ENCODE results near the gene IFT81.
"Not testable (repeated sequence)": the region's sequence is repeated elsewhere in the genome, so short reads cannot be mapped to it uniquely, and the experiment has no call there.

The IFT81 gene

GRCh38 chr12:110185626-110186025 lies 61.5 kb downstream of the IFT81 start:
- no peak for DNase-seq
- in situ Hi-C loops (cut with HindIII; ENCODE audit: low pct_ligation_motif_present, low pct_unique_long_range_greater_than_20kb, low sequenced_read_pairs), result no loop called here

DNA sequence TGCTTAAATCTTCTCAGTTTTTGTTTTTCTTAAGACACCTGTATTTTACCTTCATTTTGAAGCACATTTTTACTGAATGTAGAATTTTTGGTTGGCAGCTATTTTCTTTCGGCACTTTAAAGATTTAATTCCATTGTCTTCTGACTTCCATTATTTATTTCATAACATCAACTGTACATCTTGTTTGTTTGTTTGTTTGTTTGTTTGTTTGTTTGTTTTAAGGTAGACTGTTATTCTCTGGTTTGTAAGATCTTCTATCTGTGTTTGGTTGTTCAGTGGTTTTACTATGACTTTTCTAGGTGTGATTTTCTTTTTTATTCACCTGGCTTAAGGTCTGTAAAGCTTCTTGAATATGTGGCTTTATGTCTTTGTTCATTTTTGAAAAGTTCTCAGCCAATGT lies 61.9 kb downstream of the IFT81 start:
- in situ Hi-C loops (cut with HindIII; ENCODE audit: low pct_ligation_motif_present, low pct_unique_long_range_greater_than_20kb, low sequenced_read_pairs), result no loop called here
- DNase-seq, result peak; percentile 15

DNA sequence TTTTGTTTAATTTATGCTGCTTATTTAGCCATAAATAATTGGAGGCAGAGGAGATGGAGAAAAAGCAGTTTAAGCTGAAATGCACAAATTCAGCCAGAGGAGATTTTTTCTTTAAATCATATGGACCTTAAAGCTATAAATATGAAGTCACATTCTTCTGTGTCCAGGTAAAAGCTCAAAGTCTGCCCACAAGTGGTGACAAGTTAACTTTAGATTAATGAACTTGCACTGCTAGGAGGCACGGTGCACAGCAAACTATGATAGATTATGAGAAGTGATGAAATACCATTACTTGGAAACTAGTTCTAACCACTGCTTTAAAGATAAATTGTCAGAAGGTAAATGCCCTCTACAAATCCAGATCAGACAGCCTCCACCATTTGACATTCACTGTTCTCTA lies 69.0 kb downstream of the IFT81 start:
- in situ Hi-C loops (cut with HindIII; ENCODE audit: low pct_ligation_motif_present, low pct_unique_long_range_greater_than_20kb, low sequenced_read_pairs), result no loop called here
- DNase-seq, result no peak

- in situ Hi-C loops (cut with HindIII; ENCODE audit: low pct_ligation_motif_present, low pct_unique_long_range_greater_than_20kb, low sequenced_read_pairs), result no loop called here
- DNase-seq, result no peak
Measured at GRCh38 chr12:110197003-110197402, 72.8 kb downstream of the IFT81 start.

GRCh38 chr12:110198386-110198785 lies 74.2 kb downstream of the IFT81 start:
- no peak for DNase-seq

GRCh38 chr12:110199339-110200123 lies 75.4 kb downstream of the IFT81 start:
- peak; percentile 31 for DNase-seq
- in situ Hi-C loops (cut with HindIII; ENCODE audit: low pct_ligation_motif_present, low pct_unique_long_range_greater_than_20kb, low sequenced_read_pairs), result no loop called here

More at GRCh38 chr12:110198386-110198785, 74.2 kb downstream of the IFT81 start:
- in situ Hi-C loops (cut with HindIII; ENCODE audit: low pct_ligation_motif_present, low pct_unique_long_range_greater_than_20kb, low sequenced_read_pairs), result no loop called here

GRCh38 chr12:110200124-110200417 lies 75.9 kb downstream of the IFT81 start:
- no peak for DNase-seq
- in situ Hi-C loops (cut with HindIII; ENCODE audit: low pct_ligation_motif_present, low pct_unique_long_range_greater_than_20kb, low sequenced_read_pairs), result no loop called here

GRCh38 chr12:110201995-110202394 lies 77.8 kb downstream of the IFT81 start:
- in situ Hi-C loops (cut with HindIII; ENCODE audit: low pct_ligation_motif_present, low pct_unique_long_range_greater_than_20kb, low sequenced_read_pairs), result no loop called here

GRCh38 chr12:110203546-110203945 lies 79.4 kb downstream of the IFT81 start:
- in situ Hi-C loops (cut with HindIII; ENCODE audit: low pct_ligation_motif_present, low pct_unique_long_range_greater_than_20kb, low sequenced_read_pairs), result no loop called here

More at GRCh38 chr12:110201995-110202394, 77.8 kb downstream of the IFT81 start:
- no peak for DNase-seq

DNA sequence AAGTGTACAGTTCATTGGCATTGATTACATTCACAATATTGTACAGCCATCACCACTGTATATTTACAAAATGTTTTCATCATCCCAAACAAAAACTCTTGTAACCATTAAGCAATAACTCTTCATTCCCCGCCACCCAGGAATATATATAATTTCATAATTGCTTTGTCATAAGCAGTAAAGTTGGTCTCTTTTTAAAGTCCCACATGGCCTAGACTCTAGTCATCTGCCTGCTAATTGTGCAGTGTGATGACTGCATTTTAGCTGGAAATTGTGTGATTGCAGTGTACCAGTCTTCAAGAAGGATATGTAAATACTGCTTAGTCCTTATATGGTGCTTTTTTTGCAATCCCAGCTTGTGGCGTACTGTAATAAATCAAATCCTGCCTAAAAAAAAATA lies 81.8 kb downstream of the IFT81 start:
- in situ Hi-C loops (cut with HindIII; ENCODE audit: low pct_ligation_motif_present, low pct_unique_long_range_greater_than_20kb, low sequenced_read_pairs), result no loop called here
- DNase-seq, result no peak

More at GRCh38 chr12:110203546-110203945, 79.4 kb downstream of the IFT81 start:
- no peak for DNase-seq

DNA sequence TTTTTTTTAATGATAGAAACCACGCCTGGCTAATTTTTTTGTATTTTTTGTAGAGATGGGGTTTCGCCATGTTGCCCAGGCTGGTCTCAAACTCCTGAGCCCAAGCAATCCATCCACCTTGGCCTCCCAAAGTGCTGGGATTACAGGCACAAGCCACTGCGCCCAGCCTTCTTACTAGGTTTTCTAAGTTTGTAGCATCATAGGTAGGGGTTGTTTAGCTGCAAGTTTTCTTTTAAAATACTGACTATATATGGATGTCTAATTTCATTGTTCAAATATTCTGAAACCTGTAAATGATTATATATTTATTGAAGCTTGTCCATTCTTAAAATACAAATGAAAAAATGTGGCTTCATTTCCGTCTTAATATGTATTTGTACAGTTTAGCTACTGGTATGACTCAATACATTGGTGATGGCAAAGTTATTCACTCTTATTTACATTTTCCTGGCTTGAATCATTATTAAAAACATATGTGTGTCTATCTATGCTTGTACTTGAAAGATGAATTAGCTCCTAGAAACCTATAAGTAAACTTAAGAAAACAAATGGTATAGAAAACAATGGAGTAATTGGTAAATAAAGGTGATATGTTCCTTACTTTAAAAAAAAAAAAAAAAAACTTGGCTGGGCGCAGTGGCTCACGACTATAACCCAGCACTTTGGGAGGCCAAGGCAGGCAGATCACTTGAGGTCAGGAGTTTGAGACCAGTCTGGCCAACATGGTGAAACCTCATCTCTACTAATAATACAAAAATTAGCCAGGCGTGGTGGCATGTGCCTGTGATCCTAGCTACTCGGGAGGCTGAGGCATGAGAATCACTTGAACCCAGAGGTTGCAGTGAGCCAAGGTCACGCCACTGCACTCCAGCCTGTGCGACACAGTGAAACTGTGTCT lies 87.7 kb downstream of the IFT81 start:
- DNase-seq; in situ Hi-C loops (cut with HindIII; ENCODE audit: low pct_ligation_motif_present, low pct_unique_long_range_greater_than_20kb, low sequenced_read_pairs): not testable (repeated sequence)

DNA sequence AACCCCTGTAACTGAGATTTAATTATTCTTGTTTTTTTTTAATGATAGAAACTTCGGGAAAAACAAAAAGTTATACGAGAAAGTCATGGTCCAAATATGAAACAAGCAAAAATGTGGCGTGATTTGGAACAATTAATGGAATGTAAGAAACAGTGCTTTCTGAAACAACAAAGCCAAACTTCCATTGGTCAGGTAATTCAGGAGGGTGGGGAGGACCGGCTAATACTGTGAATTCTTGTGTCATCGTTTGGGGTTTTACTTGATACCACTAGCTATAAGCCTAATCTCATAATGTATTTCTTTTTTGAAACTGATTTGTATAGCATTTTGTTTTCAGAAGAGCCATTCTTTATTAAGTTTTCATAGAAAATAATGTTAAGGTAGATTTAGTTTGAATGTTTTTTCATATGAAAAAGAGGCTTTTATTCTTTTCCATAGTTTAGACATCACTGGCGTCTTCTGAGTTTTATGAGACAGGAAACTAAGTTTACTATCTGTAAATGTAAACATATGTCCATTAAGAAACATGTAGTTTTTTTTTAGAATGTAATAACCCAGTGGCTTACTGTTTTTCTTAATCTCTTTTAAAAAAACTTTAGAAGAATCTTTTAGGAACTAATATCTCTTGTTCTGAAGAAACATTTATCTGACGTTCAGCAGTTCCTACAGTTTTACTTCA lies 94.0 kb downstream of the IFT81 start:
- DNase-seq, result no peak
- in situ Hi-C loops (cut with HindIII; ENCODE audit: low pct_ligation_motif_present, low pct_unique_long_range_greater_than_20kb, low sequenced_read_pairs), result no loop called here

DNA sequence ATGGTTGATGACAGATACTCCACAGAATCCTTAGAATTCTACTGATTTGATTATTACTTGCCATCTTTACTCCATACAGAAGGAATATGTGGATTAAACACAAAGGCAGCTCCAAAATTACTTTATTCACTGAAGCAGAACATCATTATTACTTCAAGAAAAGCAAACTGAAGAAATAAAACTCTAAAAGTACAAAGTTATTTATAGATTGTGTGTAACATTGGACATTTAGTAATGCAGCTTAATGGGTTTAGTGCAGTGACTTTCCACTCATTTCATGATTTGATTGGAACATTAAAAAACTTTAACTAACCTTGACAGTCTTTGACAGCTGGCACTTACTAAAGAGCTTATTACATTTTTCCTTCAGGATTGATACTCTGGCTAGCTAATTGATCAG lies 97.9 kb downstream of the IFT81 start:
- in situ Hi-C loops (cut with HindIII; ENCODE audit: low pct_ligation_motif_present, low pct_unique_long_range_greater_than_20kb, low sequenced_read_pairs), result no loop called here
- DNase-seq, result no peak

- in situ Hi-C loops (cut with HindIII; ENCODE audit: low pct_ligation_motif_present, low pct_unique_long_range_greater_than_20kb, low sequenced_read_pairs), result no loop called here
Measured at GRCh38 chr12:110222433-110222832, 98.3 kb downstream of the IFT81 start.

DNA sequence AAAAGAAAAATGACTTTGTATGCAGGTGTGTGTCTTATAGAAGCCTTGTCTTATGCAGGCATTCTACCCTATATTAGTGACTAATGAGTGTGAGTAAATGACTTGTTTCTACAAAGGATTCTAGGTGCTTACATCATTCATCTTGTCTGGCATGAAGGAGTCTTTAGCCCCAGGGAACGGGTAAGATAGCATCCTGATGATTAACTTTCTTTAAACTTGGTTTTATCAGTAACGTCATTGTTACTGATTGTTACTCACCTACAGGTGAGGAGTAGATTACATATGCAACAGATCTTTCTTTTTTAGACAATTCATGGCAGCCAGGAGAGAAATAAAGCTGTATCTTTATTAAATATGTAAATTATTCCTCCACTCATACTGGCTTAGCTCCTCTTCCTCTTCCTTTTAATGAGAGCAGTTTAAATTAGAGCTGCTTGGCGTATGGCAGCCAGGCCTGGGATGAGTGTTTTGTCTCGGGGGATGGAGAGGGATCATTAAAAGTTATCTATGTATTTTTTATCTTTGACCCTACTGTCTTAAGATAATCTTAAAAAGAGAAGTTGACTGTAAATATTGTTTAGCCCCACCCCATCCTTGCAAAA lies 99.7 kb downstream of the IFT81 start:
- in situ Hi-C loops (cut with HindIII; ENCODE audit: low pct_ligation_motif_present, low pct_unique_long_range_greater_than_20kb, low sequenced_read_pairs), result no loop called here
- no peak for DNase-seq

More at GRCh38 chr12:110222433-110222832, 98.3 kb downstream of the IFT81 start:
- no peak for DNase-seq

- in situ Hi-C loops (cut with HindIII; ENCODE audit: low pct_ligation_motif_present, low pct_unique_long_range_greater_than_20kb, low sequenced_read_pairs), result no loop called here
- peak; percentile 84 for DNase-seq
Measured at GRCh38 chr12:110224379-110225304, 100.5 kb downstream of the IFT81 start.

DNA sequence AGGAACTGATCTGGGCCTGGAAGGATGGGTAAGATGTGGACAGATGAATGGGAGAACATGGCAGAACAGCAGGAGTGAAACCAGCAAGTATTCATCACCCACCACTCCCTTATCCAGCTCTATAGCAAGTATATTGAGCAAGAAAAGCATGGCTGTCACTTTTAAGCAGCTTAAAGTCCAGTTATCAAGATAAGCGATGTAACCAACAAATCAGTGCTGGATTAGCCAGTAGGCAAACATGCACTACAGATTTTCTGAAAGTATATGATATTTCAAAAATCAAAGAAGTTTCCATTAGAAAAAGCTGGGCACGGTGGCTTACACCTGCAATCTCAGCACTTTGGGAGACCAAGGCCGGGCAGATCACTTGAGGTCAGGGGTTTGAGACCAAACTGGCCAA lies 103.0 kb downstream of the IFT81 start:
- in situ Hi-C loops (cut with HindIII; ENCODE audit: low pct_ligation_motif_present, low pct_unique_long_range_greater_than_20kb, low sequenced_read_pairs), result no loop called here
- no peak for DNase-seq

DNA sequence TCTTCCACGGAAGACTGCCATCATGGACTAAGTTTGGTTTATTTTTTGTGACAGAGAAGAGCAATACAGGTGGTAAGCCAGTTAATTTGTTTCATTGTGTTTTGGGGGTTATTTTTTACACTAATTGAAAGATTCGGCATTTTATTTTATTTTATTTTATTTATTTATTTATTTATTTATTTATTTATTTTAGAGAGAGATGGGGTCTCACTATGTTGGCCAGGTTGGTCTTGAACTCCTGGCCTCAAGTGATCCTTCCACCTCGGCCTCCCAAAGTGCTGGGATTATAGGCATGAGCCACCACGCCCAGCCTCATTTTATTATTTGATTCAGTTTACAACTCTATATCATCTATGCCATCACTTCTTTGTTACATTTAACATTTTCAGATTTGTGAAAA lies 104.2 kb downstream of the IFT81 start:
- in situ Hi-C loops (cut with HindIII; ENCODE audit: low pct_ligation_motif_present, low pct_unique_long_range_greater_than_20kb, low sequenced_read_pairs); DNase-seq: not testable (repeated sequence)
